Heart left ventricle (tissue), 16 donors: ENCODE results near the gene C11orf42. TPM values are rescaled to one million over a fixed set of nuclear protein-coding genes. Genes with fewer than 3 reads are reported as not detected.

Source experiments
- ATAC-seq, 4 donors: fragments of 200-7000 bp; cut with Tn5 transposase; one replicate each; pipeline ENCODE4 v1.9.1; 2020 to 2022; ENCODE audit warnings: moderate library complexity in 4 of 4, mild to moderate bottlenecking in 3 of 4, moderate number of reproducible peaks in 1 of 4
- DNase-seq, 5 donors: peaks; one replicate each; pipeline ENCODE4 v3.0.0-alpha.2; 2020
- H3K27ac ChIP-seq, 12 donors: fragments of 200-600 bp; sonication (generic) in 4 of 12; one replicate each; pipeline versions ENCODE4 v1.5.0 to v1.8.0; 2016 to 2022; ENCODE audit warnings: mild to moderate bottlenecking in 2 of 12
- H3K27me3 ChIP-seq, 9 donors: fragments of 200-600 bp; sonication (generic) in 2 of 9; one replicate each; pipeline versions ENCODE4 v1.5.1 to v1.8.0; 2016 to 2022; ENCODE audit warnings: mild to moderate bottlenecking in 3 of 9
- H3K36me3 ChIP-seq, 9 donors: fragments of 200-600 bp; sonication (generic) in 2 of 9; one replicate each; pipeline versions ENCODE4 v1.5.0 to v1.8.0; 2018 to 2022; ENCODE audit warnings: mild to moderate bottlenecking in 2 of 9
- H3K4me1 ChIP-seq, 12 donors: fragments of 200-600 bp; sonication (generic) in 4 of 12; one replicate each; pipeline versions ENCODE4 v1.5.0 to v1.8.0; 2016 to 2022; ENCODE audit warnings: mild to moderate bottlenecking in 3 of 12
- H3K4me3 ChIP-seq, 12 donors: fragments of 200-600 bp; sonication (generic) in 4 of 12; one replicate each; pipeline versions ENCODE4 v1.5.0 to v1.8.0; 2017 to 2022; ENCODE audit warnings: mild to moderate bottlenecking in 9 of 12, moderate library complexity in 4 of 12
- H3K9me3 ChIP-seq, 12 donors: fragments of 200-600 bp; sonication (generic) in 4 of 12; one replicate each; pipeline versions ENCODE4 v1.5.0 to v1.8.0; 2016 to 2022; ENCODE audit warnings: mild to moderate bottlenecking in 1 of 12
- POLR2A ChIP-seq, 2 donors: fragments of 450-650 bp; IDR thresholded peaks; one replicate each; pipeline ENCODE4 v1.6.1; 2017; ENCODE audit warnings: antibody characterized with exemption in 2 of 2, mild to moderate bottlenecking in 2 of 2, moderate library complexity in 2 of 2
- WGBS, 4 donors: extraction: QIAGEN DNeasy Blood & Tissue Kit in 2 of 4; methylation state at CpG; one replicate each; pipeline versions ENCODE4 v1.1.5 to v1.1.7; 2013 to 2018; 5-methylcytosine and 5-hydroxymethylcytosine counted together
- intact Hi-C, 10 donors: fragments of 100-400 bp; cut with DNase I; formaldehyde crosslinking; loops; one replicate each; pipeline versions ENCODE4 v1.11.1 to v1.14.2; 2022
- polyA plus RNA-seq, 2 donors: library from polyadenylated mRNA; stranded (reverse); fragments of 200-250 nt; gene quantifications; one replicate each; pipeline ENCODE4 v1.2.3, GENCODE V29; 2013
- total RNA-seq, 9 donors: library from RNA; depleted of rRNA in 2 of 9; stranded (reverse); fragments of >200 nt in 2 of 9; fragmentation: NEBNext Ultra II Directional in 3 of 9; extraction: Animal tissue kit (Norgen Biotek cat#: 25700) in 3 of 9; gene quantifications; one replicate each; pipeline versions ENCODE4 v1.1.0 to v1.2.4, GENCODE V29; 2016 to 2023
- TF ChIP-seq, protein P1 (sequence below), 12 donors: fragments of 200-600 bp; sonication (generic) in 4 of 12; IDR thresholded peaks; one replicate each; pipeline versions ENCODE4 v1.5.0 to v1.8.0; 2018 to 2022; ENCODE audit warnings: antibody characterized with exemption in 12 of 12, mild to moderate bottlenecking in 5 of 12
- donor health status: ischemic (EF 13 %, LVEDD 7.1; RV severe dilation, severe dysfunction).
- donor health status: healthy with polysubstance abuse.
- donor health status: DM: no; HTN: yes; CAD: no.
- donor health status: DM: no; HTN: no; CAD: no.
- donor health status: ischemic (EF 25% LVEDD 6.9; RV normal size, moderate dysfunction).
- donor health status: ischemic (EF 25% LVEDD 5.7; RV mildly dilated, moderate dysfunction).
- donor health status: healthy.
- donor health status: DM: yes; HTN: yes; CAD: no.
- donor health status: ischemic (EF 35%, LVEDD 5.7; RV mildly dilated, moderate dysfunction).
- donor health status: nonischemic (EF 11% LVEDD 7.7; RV severe dilation, severe dysfunction).
- donor health status: DM: yes; HTN: yes; CAD: no.
- donor health status: PGD.
- donor health status: ischemic (EF 29% LVEDD 5.4; RV normal size, mild dysfunction).
- donor health status: nonischemic (EF 23%, LVEDD 6.1; RV moderate dilation, normal function).

C11orf42 gene
- total and polyA plus RNA-seq, 11 donors, result not detected

DNA sequence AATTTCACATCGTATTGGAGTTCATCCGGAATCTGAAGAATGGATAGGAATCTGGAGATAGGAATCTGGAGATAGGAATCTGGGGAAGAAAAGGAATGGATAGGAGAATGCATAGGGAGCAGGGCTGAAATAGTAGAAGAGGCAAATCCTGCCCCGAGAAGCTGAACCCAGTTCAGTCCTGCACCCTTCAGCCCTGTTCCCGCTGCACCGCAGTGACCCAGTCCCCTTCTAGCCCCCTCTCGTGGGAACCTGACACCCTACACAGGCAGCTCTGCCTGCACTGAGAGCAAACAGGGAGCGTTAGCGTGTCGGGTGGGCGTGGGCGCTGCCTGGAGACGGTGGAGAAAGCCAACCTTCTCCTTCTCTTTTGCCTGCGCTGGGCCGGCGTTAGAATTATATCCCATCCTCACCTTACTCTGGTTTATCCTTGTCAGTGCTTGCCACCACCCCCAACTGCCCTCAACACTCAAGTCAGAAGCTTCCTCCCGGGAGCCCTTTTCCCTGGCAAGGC is 53.3 kb downstream of the C11orf42 start:
- no peak for DNase-seq
- TF ChIP-seq POLR2A (IDR thresholded peaks at IDR 0.05), result no peak
- H3K27me3 ChIP-seq, result peaks cover 0 to 67% (median 22%) of the 10 kb centered on the region in 9 donors
- H3K4me1 ChIP-seq, result peaks cover 0 to 18% (median 10%) of the 10 kb centered on the region in 12 donors
- intact Hi-C loops, result loop anchor here in 3 of 10 donors (10.0 kb wide), 3 partner anchors 56 to 234 kb away; no protein-coding TSS in a partner anchor
- H3K4me3 ChIP-seq, result peak overlapping the region in 11 of 12 donors; percentile 20 to 54 (median 46)
- peak in 3 of 4 donors; percentile 21 to 46 (median 41) for ATAC-seq
- no peaks in the 10 kb centered on the region for H3K9me3 ChIP-seq
- H3K36me3 ChIP-seq, result no peaks in the 10 kb centered on the region
- WGBS, 4 donors, result 13 to 15% (median 13%) methylated on average over 16 of the region's 16 CpGs
- no peak overlapping the region for H3K27ac ChIP-seq

GRCh38 chr11:6260207-6260726 is 54.9 kb downstream of the C11orf42 start:
- H3K27ac ChIP-seq, result no peak overlapping the region
- intact Hi-C loops, result no loop called here
- no peak for ATAC-seq
- no peak for TF ChIP-seq POLR2A (IDR thresholded peaks at IDR 0.05)
- TF ChIP-seq, protein P1, sequence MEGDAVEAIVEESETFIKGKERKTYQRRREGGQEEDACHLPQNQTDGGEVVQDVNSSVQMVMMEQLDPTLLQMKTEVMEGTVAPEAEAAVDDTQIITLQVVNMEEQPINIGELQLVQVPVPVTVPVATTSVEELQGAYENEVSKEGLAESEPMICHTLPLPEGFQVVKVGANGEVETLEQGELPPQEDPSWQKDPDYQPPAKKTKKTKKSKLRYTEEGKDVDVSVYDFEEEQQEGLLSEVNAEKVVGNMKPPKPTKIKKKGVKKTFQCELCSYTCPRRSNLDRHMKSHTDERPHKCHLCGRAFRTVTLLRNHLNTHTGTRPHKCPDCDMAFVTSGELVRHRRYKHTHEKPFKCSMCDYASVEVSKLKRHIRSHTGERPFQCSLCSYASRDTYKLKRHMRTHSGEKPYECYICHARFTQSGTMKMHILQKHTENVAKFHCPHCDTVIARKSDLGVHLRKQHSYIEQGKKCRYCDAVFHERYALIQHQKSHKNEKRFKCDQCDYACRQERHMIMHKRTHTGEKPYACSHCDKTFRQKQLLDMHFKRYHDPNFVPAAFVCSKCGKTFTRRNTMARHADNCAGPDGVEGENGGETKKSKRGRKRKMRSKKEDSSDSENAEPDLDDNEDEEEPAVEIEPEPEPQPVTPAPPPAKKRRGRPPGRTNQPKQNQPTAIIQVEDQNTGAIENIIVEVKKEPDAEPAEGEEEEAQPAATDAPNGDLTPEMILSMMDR (IDR thresholded peaks at IDR 0.05), result no peak
- H3K9me3 ChIP-seq, result no peaks in the 10 kb centered on the region
- WGBS, 4 donors, result 59 to 69% (median 69%) methylated on average over 5 of the region's 5 CpGs
- no peak for DNase-seq
- H3K4me1 ChIP-seq, result peaks cover 0 to 18% (median 10%) of the 10 kb centered on the region in 12 donors
- H3K36me3 ChIP-seq, result no peaks in the 10 kb centered on the region
- H3K27me3 ChIP-seq, result peaks cover 0 to 65% (median 22%) of the 10 kb centered on the region in 9 donors
- H3K4me3 ChIP-seq, result no peak overlapping the region

Other genes with a start within 250 kb of the C11orf42 start
- not detected for gene OR56A5, start 237.1 kb upstream of the C11orf42 start, total RNA-seq
- not detected for gene OR56A5, start 237.1 kb upstream of the C11orf42 start, polyA plus RNA-seq
- not detected for gene OR52L1, start 218.6 kb upstream of the C11orf42 start, total RNA-seq
- not detected for gene OR52L1, start 218.6 kb upstream of the C11orf42 start, polyA plus RNA-seq
- gene OR56A4, start 198.6 kb upstream of the C11orf42 start, total RNA-seq, result under 1 TPM in 1 of 9 donors, not detected in 8; 0.40 TPM
- gene OR56A4, start 198.6 kb upstream of the C11orf42 start, polyA plus RNA-seq, result not detected
- under 1 TPM in 2 of 9 donors, not detected in 7; 0.03 to 0.06 TPM for gene OR56A1, start 174.8 kb upstream of the C11orf42 start, total RNA-seq
- not detected for gene OR56A1, start 174.8 kb upstream of the C11orf42 start, polyA plus RNA-seq
- not detected for gene OR56B4, start 97.9 kb upstream of the C11orf42 start, total RNA-seq
- gene OR56B4, start 97.9 kb upstream of the C11orf42 start, polyA plus RNA-seq, result not detected
- gene OR52B2, start 35.2 kb upstream of the C11orf42 start, total RNA-seq, result not detected
- gene OR52B2, start 35.2 kb upstream of the C11orf42 start, polyA plus RNA-seq, result not detected
- gene OR52W1, start 6.3 kb upstream of the C11orf42 start, total RNA-seq, result not detected
- not detected for gene OR52W1, start 6.3 kb upstream of the C11orf42 start, polyA plus RNA-seq
- 10 to 100 TPM; 13.1 to 30.3 (median 16.3) TPM for gene FHIP1B, start 29.1 kb downstream of the C11orf42 start, total RNA-seq
- 10 to 100 TPM; 13.7 to 25.4 TPM for gene FHIP1B, start 29.1 kb downstream of the C11orf42 start, polyA plus RNA-seq
- not detected for gene CNGA4, start 33.5 kb downstream of the C11orf42 start, total RNA-seq
- gene CNGA4, start 33.5 kb downstream of the C11orf42 start, polyA plus RNA-seq, result under 1 TPM; 0.06 to 0.11 TPM
- gene CCKBR, start 54.3 kb downstream of the C11orf42 start, total RNA-seq, result under 1 TPM in 1 of 9 donors, not detected in 8; 0.14 TPM
- gene CCKBR, start 54.3 kb downstream of the C11orf42 start, polyA plus RNA-seq, result not detected
- 100 to 1,000 TPM in 4 of 9 donors, 10 to 100 TPM in 5; 40.4 to 155 (median 86.7) TPM for gene CAVIN3, start 114.9 kb downstream of the C11orf42 start, total RNA-seq
- gene CAVIN3, start 114.9 kb downstream of the C11orf42 start, polyA plus RNA-seq, result 100 to 1,000 TPM in 1 of 2 donors, 10 to 100 TPM in 1; 92.8 to 126 TPM
- gene SMPD1, start 184.9 kb downstream of the C11orf42 start, total RNA-seq, result 10 to 100 TPM; 53.8 to 92.3 (median 67.8) TPM
- 10 to 100 TPM; 56.2 to 64.9 TPM for gene SMPD1, start 184.9 kb downstream of the C11orf42 start, polyA plus RNA-seq
- gene APBB1, start 213.5 kb downstream of the C11orf42 start, total RNA-seq, result 100 to 1,000 TPM in 2 of 9 donors, 10 to 100 TPM in 7; 50.3 to 101 (median 83.5) TPM
- gene APBB1, start 213.5 kb downstream of the C11orf42 start, polyA plus RNA-seq, result 100 to 1,000 TPM in 1 of 2 donors, 10 to 100 TPM in 1; 69.5 to 103 TPM
- 1 to 10 TPM in 1 of 9 donors, under 1 TPM in 3, not detected in 5; 0.17 to 1.5 (median 0.35) TPM for gene HPX, start 235.4 kb downstream of the C11orf42 start, total RNA-seq
- gene HPX, start 235.4 kb downstream of the C11orf42 start, polyA plus RNA-seq, result under 1 TPM; 0.33 to 0.46 TPM